GM21381 (cell line): ENCODE results near the gene PLEKHA7.
A peak's percentile ranks its signal among the peaks of the same experiment; 100 is the strongest.
"Not testable (repeated sequence)": the region's sequence is repeated elsewhere in the genome, so short reads cannot be mapped to it uniquely, and the experiment has no call there.

Source experiments
- ATAC-seq: cut with Tn5 transposase; IDR thresholded peaks from one replicate; pipeline ENCODE4 v1.9.1; 2021; ENCODE audit warnings: mild to moderate bottlenecking, moderate library complexity; ENCODE audit not compliant: unreplicated experiment

The PLEKHA7 gene

GRCh38 chr11:16917941-16918340 lies 96.3 kb downstream of the PLEKHA7 start:
- no peak for ATAC-seq

- ATAC-seq = no peak
Measured at GRCh38 chr11:16912692-16913111, 101.5 kb downstream of the PLEKHA7 start.

GRCh38 chr11:16911658-16912057 lies 102.6 kb downstream of the PLEKHA7 start:
- ATAC-seq = no peak

- ATAC-seq = no peak
Measured at GRCh38 chr11:16911186-16911585, 103.0 kb downstream of the PLEKHA7 start.

GRCh38 chr11:16909359-16910035 lies 104.7 kb downstream of the PLEKHA7 start:
- peak; percentile 76 for ATAC-seq

GRCh38 chr11:16905375-16905774 lies 108.8 kb downstream of the PLEKHA7 start:
- ATAC-seq = no peak

- ATAC-seq = not testable (repeated sequence)
Measured at GRCh38 chr11:16904761-16905160, 109.5 kb downstream of the PLEKHA7 start.

- ATAC-seq = peak; percentile 72
Measured at GRCh38 chr11:16902781-16903378, 111.3 kb downstream of the PLEKHA7 start.

- peak; percentile 84 for ATAC-seq
Measured at GRCh38 chr11:16902182-16902581, 112.0 kb downstream of the PLEKHA7 start.

- ATAC-seq = no peak
Measured at GRCh38 chr11:16900491-16900890, 113.7 kb downstream of the PLEKHA7 start.

GRCh38 chr11:16899708-16900303 lies 114.4 kb downstream of the PLEKHA7 start:
- no peak for ATAC-seq

GRCh38 chr11:16898274-16898985 lies 115.8 kb downstream of the PLEKHA7 start:
- no peak for ATAC-seq

- ATAC-seq = no peak
Measured at GRCh38 chr11:16897470-16898061, 116.6 kb downstream of the PLEKHA7 start.

- ATAC-seq = no peak
Measured at GRCh38 chr11:16896729-16897469, 117.3 kb downstream of the PLEKHA7 start.

GRCh38 chr11:16895306-16895705 lies 118.9 kb downstream of the PLEKHA7 start:
- ATAC-seq = no peak

GRCh38 chr11:16893456-16894066 lies 120.7 kb downstream of the PLEKHA7 start:
- no peak for ATAC-seq

GRCh38 chr11:16891964-16892363 lies 122.2 kb downstream of the PLEKHA7 start:
- ATAC-seq = no peak

GRCh38 chr11:16891165-16891564 lies 123.0 kb downstream of the PLEKHA7 start:
- no peak for ATAC-seq

- ATAC-seq = no peak
Measured at GRCh38 chr11:16890442-16890841, 123.8 kb downstream of the PLEKHA7 start.

- ATAC-seq = no peak
Measured at GRCh38 chr11:16889905-16890304, 124.3 kb downstream of the PLEKHA7 start.
